Common myeloid progenitor, CD34-positive (primary cell): ENCODE results near the gene SDK1.
"Not testable (repeated sequence)": the region's sequence is repeated elsewhere in the genome, so short reads cannot be mapped to it uniquely, and the experiment has no call there.

Source experiments
- CTCF ChIA-PET: fragments of 350-600 bp; sonication (Branson Sonifier 250); formaldehyde crosslinking; loops from one replicate; lab custom pipeline; 2021; ENCODE audit warnings: antibody characterized with exemption; lab: Charles Lee
- POLR2A ChIA-PET: fragments of 350-600 bp; sonication (Branson Sonifier 250); formaldehyde crosslinking; loops from one replicate; lab custom pipeline; 2021; ENCODE audit warnings: antibody characterized with exemption; lab: Charles Lee
- DNase-seq, 3 donors: peaks; one replicate each; pipeline versions ENCODE4 v3.0.0 to v3.0.0-alpha.2; 2013
- H3K27ac ChIP-seq, 2 experiments: 1 replicate in 1 of 2; 2 replicates in 1 of 2; pipeline ENCODE4 v1.7.0; 2013; ENCODE audit warnings: inconsistent platforms in 2 of 2, low read length in 2 of 2, mild to moderate bottlenecking in 2 of 2, low read depth in 1 of 2, moderate library complexity in 1 of 2; ENCODE audit not compliant: severe bottlenecking in 2 of 2, insufficient read depth in 1 of 2, poor library complexity in 1 of 2
- H3K27me3 ChIP-seq, 5 experiments: replicated peaks in 2 of 5; 1 replicate in 3 of 5; 2 replicates in 2 of 5; pipeline versions ENCODE4 v1.6.1 to v1.7.0; 2013; ENCODE audit warnings: low read length in 4 of 5, mild to moderate bottlenecking in 2 of 5, moderate library complexity in 2 of 5, inconsistent platforms in 1 of 5; ENCODE audit not compliant: insufficient read depth in 5 of 5, control insufficient read depth in 4 of 5
- H3K36me3 ChIP-seq, 4 experiments: 1 replicate in 2 of 4; 2 replicates in 2 of 4; pipeline versions ENCODE4 v1.6.1 to v1.7.0; 2013; ENCODE audit warnings: low read length in 3 of 4, control low read depth in 1 of 4, mild to moderate bottlenecking in 1 of 4; ENCODE audit not compliant: control insufficient read depth in 4 of 4, insufficient read depth in 4 of 4
- H3K4me1 ChIP-seq, 4 experiments: 1 replicate in 3 of 4; 2 replicates in 1 of 4; pipeline versions ENCODE4 v1.6.1 to v1.7.1; 2013; ENCODE audit warnings: low read length in 3 of 4, mild to moderate bottlenecking in 3 of 4, control low read depth in 1 of 4, inconsistent platforms in 1 of 4, moderate library complexity in 1 of 4; ENCODE audit not compliant: control insufficient read depth in 4 of 4, insufficient read depth in 4 of 4; ENCODE audit errors: control extremely low read depth in 1 of 4
- H3K4me3 ChIP-seq, 7 experiments: 1 replicate in 4 of 7; 2 replicates in 3 of 7; pipeline versions ENCODE4 v1.5.1 to v1.7.0; 2013; ENCODE audit warnings: mild to moderate bottlenecking in 7 of 7, low read length in 6 of 7, moderate library complexity in 6 of 7, inconsistent platforms in 2 of 7, low read depth in 2 of 7, control low read depth in 1 of 7; ENCODE audit not compliant: insufficient read depth in 4 of 7, control insufficient read depth in 1 of 7; ENCODE audit errors: extremely low read depth in 1 of 7
- H3K9me3 ChIP-seq, 5 experiments: 1 replicate in 4 of 5; 2 replicates in 1 of 5; pipeline versions ENCODE4 v1.6.1 to v1.7.1; 2013; ENCODE audit warnings: low read length in 4 of 5, mild to moderate bottlenecking in 2 of 5, inconsistent platforms in 1 of 5, low read depth in 1 of 5, moderate library complexity in 1 of 5; ENCODE audit not compliant: control insufficient read depth in 4 of 5, insufficient read depth in 2 of 5; ENCODE audit errors: control extremely low read depth in 1 of 5
- WGBS: methylation state at CpG from one replicate; pipeline ENCODE4 v1.1.5; 2013; ENCODE audit not compliant: insufficient coverage; 5-methylcytosine and 5-hydroxymethylcytosine counted together

SDK1 gene

GRCh38 chr7:3695602-3696001 is 394.6 kb downstream of the SDK1 start:
- WGBS, result 92% methylated on average over 6 of the region's 6 CpGs
- Histone ChIP-seq H3K4me1 (no peaks in the 10 kb centered on the region), H3K4me3 (no peak overlapping the region), H3K9me3 (no peaks in the 10 kb centered on the region), H3K27ac (no peak overlapping the region), H3K27me3 (peaks cover 0 to 2% (median 0%) of the 10 kb centered on the region in 5 experiments), H3K36me3 (no peaks in the 10 kb centered on the region)
- peak in 1 of 3 donors; percentile 5 for DNase-seq
- ChIA-PET CTCF (no interaction called here), POLR2A (no interaction called here)

- Histone ChIP-seq H3K36me3 (no peaks in the 10 kb centered on the region), H3K27ac (no peak overlapping the region), H3K27me3 (peaks cover 0 to 2% (median 0%) of the 10 kb centered on the region in 5 experiments), H3K9me3 (no peaks in the 10 kb centered on the region), H3K4me1 (no peaks in the 10 kb centered on the region), H3K4me3 (no peak overlapping the region)
- ChIA-PET CTCF (no interaction called here), POLR2A (no interaction called here)
- WGBS, result 100% methylated on average over 1 of the region's 4 CpGs
- DNase-seq, result no peak
These were observed 395.1 kb downstream of the SDK1 start for GRCh38 chr7:3696113-3696512.

- 100% methylated on average over 1 of the region's 2 CpGs for WGBS
- CTCF ChIA-PET, result no interaction called here
These were observed 396.4 kb downstream of the SDK1 start for GRCh38 chr7:3697472-3697871.

DNA sequence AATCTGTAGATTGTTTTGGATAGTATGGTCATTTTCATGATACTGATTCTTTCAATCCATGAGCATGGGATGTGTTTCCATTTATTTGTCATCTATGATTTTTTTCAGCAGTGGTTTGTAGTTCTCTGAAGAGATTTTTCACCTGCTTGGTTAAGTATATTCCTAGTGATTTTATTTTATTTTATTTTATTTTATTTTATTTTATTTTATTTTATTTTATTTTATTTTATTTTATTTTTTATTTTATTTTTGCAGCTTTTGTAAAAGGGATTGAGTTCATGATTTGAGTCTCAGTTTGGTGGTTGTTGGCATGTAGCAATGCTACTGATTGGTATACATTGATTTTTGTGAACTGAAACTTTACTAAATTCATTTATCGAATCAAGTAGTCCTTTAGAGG is 404.2 kb downstream of the SDK1 start:
- Histone ChIP-seq H3K4me1 (no peaks in the 10 kb centered on the region), H3K27ac (no peak overlapping the region), H3K36me3 (no peaks in the 10 kb centered on the region), H3K4me3 (no peak overlapping the region), H3K27me3 (no peaks in the 10 kb centered on the region), H3K9me3 (peaks cover 0 to 6% (median 0%) of the 10 kb centered on the region in 5 experiments)
- ChIA-PET CTCF (no interaction called here), POLR2A (no interaction called here)
- no peak for DNase-seq
- 100% methylated on average over 1 of the region's 1 CpG for WGBS

More at GRCh38 chr7:3697472-3697871, 396.4 kb downstream of the SDK1 start:
- POLR2A ChIA-PET, result interaction anchor here (0.6 kb wide), 1 partner anchor 717 kb away, joined by 3 read pairs; no protein-coding TSS in a partner anchor
- DNase-seq, result no peak
- no peak overlapping the region for H3K4me3 ChIP-seq
- H3K9me3 ChIP-seq, result no peaks in the 10 kb centered on the region
- no peak overlapping the region for H3K27ac ChIP-seq
- no peaks in the 10 kb centered on the region for H3K36me3 ChIP-seq
- H3K27me3 ChIP-seq, result peaks cover 0 to 2% (median 0%) of the 10 kb centered on the region in 5 experiments
- H3K4me1 ChIP-seq, result no peaks in the 10 kb centered on the region

- H3K4me3 ChIP-seq, DNase-seq, H3K27ac ChIP-seq, H3K4me1 ChIP-seq, POLR2A ChIA-PET, H3K36me3 ChIP-seq, H3K9me3 ChIP-seq, CTCF ChIA-PET, H3K27me3 ChIP-seq: not testable (repeated sequence)
- WGBS, result no CpG with 5 or more reads among the region's 2 CpGs
These were observed 405.0 kb downstream of the SDK1 start for GRCh38 chr7:3706091-3706490.

- POLR2A ChIA-PET, result no interaction called here
- Histone ChIP-seq H3K27ac (no peak overlapping the region), H3K36me3 (no peaks in the 10 kb centered on the region), H3K4me3 (no peak overlapping the region), H3K4me1 (no peaks in the 10 kb centered on the region), H3K27me3 (no peaks in the 10 kb centered on the region), H3K9me3 (peaks cover 0 to 6% (median 0%) of the 10 kb centered on the region in 5 experiments)
- CTCF ChIA-PET, result no interaction called here
- DNase-seq, result no peak
- WGBS, result no CpG with 5 or more reads among the region's 1 CpG
These were observed 409.1 kb downstream of the SDK1 start for GRCh38 chr7:3710122-3710521.

DNA sequence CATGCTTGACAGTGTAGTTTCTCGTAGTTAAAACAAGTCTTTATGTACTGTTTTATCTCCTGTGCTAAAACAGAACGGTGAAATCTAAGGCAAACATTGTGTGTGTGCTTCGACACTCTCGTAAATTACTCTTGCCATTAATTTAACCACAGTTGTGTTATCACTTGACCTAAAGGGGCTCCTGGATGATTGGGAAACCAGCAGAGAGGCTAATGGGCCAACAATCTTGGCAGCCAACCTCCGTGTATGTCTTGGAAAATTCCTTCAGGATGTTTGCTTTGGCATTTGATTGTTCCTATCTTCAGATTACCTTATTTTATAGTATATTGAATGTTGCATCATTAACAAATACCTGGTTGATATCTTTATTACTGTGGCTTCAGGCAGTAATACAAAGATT is 409.5 kb downstream of the SDK1 start:
- Histone ChIP-seq H3K9me3 (peaks cover 0 to 6% (median 0%) of the 10 kb centered on the region in 5 experiments), H3K27ac (no peak overlapping the region), H3K27me3 (no peaks in the 10 kb centered on the region), H3K4me1 (no peaks in the 10 kb centered on the region), H3K36me3 (no peaks in the 10 kb centered on the region), H3K4me3 (no peak overlapping the region)
- CTCF ChIA-PET, result no interaction called here
- DNase-seq, result no peak
- WGBS, result 85% methylated on average over 4 of the region's 5 CpGs
- POLR2A ChIA-PET, result no interaction called here
